Measurements from ENCODE around the gene SMIM12.
"Not testable (repeated sequence)": the region's sequence is repeated elsewhere in the genome, so short reads cannot be mapped to it uniquely, and the experiment has no call there.

The SMIM12 gene

GRCh38 chr1:34829250-34829649 lies 30.3 kb downstream of the SMIM12 start:
- TF ChIP-seq CTCF (IDR thresholded peaks at IDR 0.05; ENCODE audit: extremely low read depth, missing control alignments) = no peak
- DNase-seq (ENCODE audit: low spot score) = no peak

GRCh38 chr1:34828611-34829010 lies 30.9 kb downstream of the SMIM12 start:
- no peak for DNase-seq (ENCODE audit: low spot score)
- no peak for TF ChIP-seq CTCF (IDR thresholded peaks at IDR 0.05; ENCODE audit: extremely low read depth, missing control alignments)

- no peak for TF ChIP-seq CTCF (IDR thresholded peaks at IDR 0.05; ENCODE audit: extremely low read depth, missing control alignments)
- no peak for DNase-seq (ENCODE audit: low spot score)
Measured at GRCh38 chr1:34827341-34827941, 32.1 kb downstream of the SMIM12 start.

- no peak for TF ChIP-seq CTCF (IDR thresholded peaks at IDR 0.05; ENCODE audit: extremely low read depth, missing control alignments)
- no peak for DNase-seq (ENCODE audit: low spot score)
Measured at GRCh38 chr1:34825455-34826091, 34.0 kb downstream of the SMIM12 start.

GRCh38 chr1:34824817-34825454 lies 34.6 kb downstream of the SMIM12 start:
- no peak for TF ChIP-seq CTCF (IDR thresholded peaks at IDR 0.05; ENCODE audit: extremely low read depth, missing control alignments)
- no peak for DNase-seq (ENCODE audit: low spot score)

- DNase-seq (ENCODE audit: low spot score) = no peak
- TF ChIP-seq CTCF (IDR thresholded peaks at IDR 0.05; ENCODE audit: extremely low read depth, missing control alignments) = no peak
Measured at GRCh38 chr1:34822202-34822601, 37.3 kb downstream of the SMIM12 start.

GRCh38 chr1:34818862-34819261 lies 40.7 kb downstream of the SMIM12 start:
- not testable (repeated sequence) for DNase-seq (ENCODE audit: low spot score)

Measured in GM20000 (cell line).